ENCODE results near the gene MAJIN.

Gene MAJIN

DNA sequence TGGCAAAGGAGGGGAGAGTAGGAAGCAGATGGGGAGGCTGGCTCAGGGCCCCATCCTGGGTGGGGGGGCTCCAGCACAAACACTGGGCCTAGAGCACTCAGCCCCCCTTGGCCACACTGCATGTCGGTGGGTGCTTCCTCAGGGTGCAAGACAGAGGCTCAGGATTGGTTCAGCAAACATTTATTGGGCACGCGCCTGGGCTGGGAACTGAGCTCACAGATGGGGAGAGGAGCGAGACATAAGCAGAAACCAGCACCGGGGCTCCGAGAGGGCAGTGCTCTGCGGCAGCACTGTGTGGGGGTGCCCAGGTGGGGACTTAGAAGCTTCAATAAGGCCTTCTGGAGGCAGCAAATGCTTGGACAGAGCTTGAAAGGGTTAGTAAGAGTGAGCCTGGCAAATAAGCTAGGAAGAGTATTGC, 81.4 kb downstream of the MAJIN start:
- H3K4me3 ChIP-seq (replicated peaks; ENCODE audit: low read depth, low read length), result no peak overlapping the region
- no peak for DNase-seq (ENCODE audit: extremely low read depth, low read depth)
- TF ChIP-seq, protein P1, sequence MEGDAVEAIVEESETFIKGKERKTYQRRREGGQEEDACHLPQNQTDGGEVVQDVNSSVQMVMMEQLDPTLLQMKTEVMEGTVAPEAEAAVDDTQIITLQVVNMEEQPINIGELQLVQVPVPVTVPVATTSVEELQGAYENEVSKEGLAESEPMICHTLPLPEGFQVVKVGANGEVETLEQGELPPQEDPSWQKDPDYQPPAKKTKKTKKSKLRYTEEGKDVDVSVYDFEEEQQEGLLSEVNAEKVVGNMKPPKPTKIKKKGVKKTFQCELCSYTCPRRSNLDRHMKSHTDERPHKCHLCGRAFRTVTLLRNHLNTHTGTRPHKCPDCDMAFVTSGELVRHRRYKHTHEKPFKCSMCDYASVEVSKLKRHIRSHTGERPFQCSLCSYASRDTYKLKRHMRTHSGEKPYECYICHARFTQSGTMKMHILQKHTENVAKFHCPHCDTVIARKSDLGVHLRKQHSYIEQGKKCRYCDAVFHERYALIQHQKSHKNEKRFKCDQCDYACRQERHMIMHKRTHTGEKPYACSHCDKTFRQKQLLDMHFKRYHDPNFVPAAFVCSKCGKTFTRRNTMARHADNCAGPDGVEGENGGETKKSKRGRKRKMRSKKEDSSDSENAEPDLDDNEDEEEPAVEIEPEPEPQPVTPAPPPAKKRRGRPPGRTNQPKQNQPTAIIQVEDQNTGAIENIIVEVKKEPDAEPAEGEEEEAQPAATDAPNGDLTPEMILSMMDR (IDR thresholded peaks at IDR 0.05; ENCODE audit: low read depth, low read length, missing control alignments), result no peak

DNA sequence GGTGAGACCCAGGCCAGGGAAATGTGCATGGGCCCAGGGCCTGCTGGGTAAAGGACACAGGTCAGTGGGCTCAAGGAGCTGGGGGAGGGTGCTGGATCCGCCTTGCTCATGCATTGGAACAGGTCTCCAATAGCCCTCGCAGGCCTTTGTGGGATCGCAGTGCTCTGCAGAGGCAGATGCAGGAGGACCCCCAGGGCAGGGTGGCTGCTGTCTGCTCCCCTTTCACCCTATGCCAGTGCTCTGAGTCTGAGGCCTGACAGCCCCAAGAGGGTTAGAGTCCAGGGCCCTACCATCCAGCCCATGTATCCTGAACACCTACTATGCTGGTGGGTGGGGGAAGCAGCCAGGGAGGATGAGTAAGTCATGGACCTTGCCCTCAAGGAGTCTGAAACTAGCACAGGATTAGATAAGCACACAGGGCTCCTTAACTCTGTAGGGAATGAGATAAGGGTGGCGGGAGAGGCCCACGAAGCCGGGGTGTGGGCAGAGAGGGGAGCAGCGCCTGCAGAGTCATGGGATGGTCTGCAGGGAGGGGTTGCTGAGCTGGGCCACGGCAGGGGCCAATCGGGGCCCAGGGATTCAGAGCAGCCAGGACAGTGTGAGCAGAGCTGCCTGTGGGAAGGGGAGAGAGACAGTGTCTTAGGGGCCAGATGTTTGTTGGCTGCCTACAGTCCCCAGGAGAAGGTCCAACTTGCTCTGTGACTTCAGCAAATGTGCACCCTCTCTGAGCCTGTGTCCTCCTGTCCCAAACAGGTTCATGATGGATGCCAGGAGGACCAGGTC, 83.0 kb downstream of the MAJIN start:
- no peak for DNase-seq (ENCODE audit: extremely low read depth, low read depth)
- H3K4me3 ChIP-seq (replicated peaks; ENCODE audit: low read depth, low read length), result no peak overlapping the region
- TF ChIP-seq, protein P1 (IDR thresholded peaks at IDR 0.05; ENCODE audit: low read depth, low read length, missing control alignments), result no peak

DNA sequence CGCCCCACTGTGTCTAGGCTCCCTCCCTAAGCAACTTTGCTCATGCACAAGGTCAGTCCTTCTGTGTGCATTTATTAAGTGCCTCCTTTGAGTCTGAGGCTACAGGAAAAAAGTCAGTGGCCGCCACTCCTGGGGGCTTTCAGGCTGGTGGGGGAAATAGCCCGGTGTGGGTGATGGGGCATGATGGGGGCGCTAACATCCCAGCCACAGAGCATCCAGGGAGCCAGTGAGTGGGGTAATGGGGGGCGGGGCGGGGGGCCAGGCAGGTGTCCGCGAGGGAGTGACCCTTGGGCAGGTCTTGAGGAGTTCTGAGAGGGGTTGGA, 83.5 kb downstream of the MAJIN start:
- TF ChIP-seq, protein P1 (IDR thresholded peaks at IDR 0.05; ENCODE audit: low read depth, low read length, missing control alignments), result no peak
- no peak overlapping the region for H3K4me3 ChIP-seq (replicated peaks; ENCODE audit: low read depth, low read length)
- no peak for DNase-seq (ENCODE audit: extremely low read depth, low read depth)
